Measurements from ENCODE around the gene TTLL1.
A peak's percentile ranks its signal among the peaks of the same experiment; 100 is the strongest.
"Not testable (repeated sequence)": the region's sequence is repeated elsewhere in the genome, so short reads cannot be mapped to it uniquely, and the experiment has no call there.

The TTLL1 gene

GRCh38 chr22:43110444-43110926 is 21.3 kb upstream of the TTLL1 start, which contains the start of gene BIK:
Gene BIK (plus strand): TSS chr22:43110750. CDS start chr22:43124023, 13,273 bp downstream.
- peak; percentile 85 for DNase-seq (ENCODE audit: low spot score)

GRCh38 chr22:43109921-43110443 is 20.8 kb upstream of the TTLL1 start:
- peak; percentile 58 for DNase-seq (ENCODE audit: low spot score)

DNA sequence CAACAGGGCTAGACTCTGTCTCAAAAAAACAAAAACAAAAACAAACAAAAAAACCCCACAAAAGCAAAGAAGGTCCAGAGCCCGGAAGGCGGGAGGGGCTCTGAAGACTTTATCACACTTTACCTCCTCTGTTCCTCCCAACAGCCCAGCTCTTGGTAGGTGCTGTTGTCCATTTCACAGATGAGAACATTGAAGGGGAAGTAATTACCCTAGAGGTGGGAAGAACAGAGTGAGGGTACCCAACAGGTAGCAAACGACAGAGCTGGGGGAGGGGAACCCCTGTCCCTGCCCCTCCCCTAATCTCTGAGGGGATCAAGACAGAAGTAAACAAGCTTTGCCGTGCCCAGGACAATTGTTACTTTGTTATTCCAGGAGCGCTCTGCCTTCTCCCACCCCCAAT is 20.3 kb upstream of the TTLL1 start:
- no peak for DNase-seq (ENCODE audit: low spot score)

GRCh38 chr22:43106302-43106701 is 17.1 kb upstream of the TTLL1 start:
- no peak for DNase-seq (ENCODE audit: low spot score)

GRCh38 chr22:43104950-43105349 is 15.8 kb upstream of the TTLL1 start:
- DNase-seq (ENCODE audit: low spot score), result not testable (repeated sequence)

DNA sequence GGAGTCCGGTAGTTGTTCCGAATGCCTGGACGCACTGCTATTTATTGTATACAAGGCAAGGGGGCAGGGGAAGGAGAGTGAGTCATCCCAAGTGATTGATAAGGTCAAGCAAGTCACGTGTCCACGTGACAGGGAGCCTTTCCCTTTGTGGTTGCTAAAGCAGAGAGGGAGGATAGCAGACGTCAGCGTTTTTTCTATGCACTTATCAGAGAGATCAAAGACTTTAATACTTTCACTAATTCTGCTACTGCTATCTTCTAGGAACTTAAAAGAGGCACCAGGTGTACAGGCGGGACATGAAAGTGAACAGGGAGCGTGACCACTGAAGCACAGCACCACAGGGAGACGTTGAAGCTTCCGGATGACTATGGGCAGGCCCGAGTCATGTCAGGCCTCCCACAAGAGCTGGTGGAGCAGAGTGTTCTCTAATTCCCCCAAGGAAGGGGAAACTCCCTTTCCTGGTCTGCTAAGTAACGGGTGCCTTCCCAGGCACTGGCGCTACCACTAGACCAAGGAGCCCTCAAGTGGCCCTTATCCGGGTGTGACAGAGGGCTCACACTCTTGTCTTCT is 14.9 kb upstream of the TTLL1 start:
- DNase-seq (ENCODE audit: low spot score), result not testable (repeated sequence)

GRCh38 chr22:43101306-43101705 is 12.1 kb upstream of the TTLL1 start:
- DNase-seq (ENCODE audit: low spot score), result no peak

- no peak for DNase-seq (ENCODE audit: low spot score)
These were observed 11.0 kb upstream of the TTLL1 start for GRCh38 chr22:43100225-43100624.

DNA sequence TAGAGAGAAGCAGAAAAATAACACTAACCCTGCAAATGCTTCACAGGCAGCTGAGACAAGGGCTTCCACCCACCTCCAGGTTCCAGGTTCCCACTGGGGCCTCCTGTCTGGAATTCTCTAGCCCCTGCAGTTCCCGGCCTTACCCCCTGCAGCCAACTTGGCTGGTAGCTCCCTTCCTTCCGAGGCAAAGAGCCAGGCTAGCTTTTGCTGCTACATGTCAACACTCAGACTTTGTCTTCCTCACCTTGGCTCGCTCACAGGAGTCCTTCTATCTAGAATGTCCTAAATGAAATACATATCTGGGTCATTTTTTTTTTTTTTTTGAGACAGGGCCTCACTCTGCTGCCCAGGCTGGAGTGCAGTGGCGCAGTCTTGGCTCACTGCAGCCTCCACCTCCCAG is 9.9 kb upstream of the TTLL1 start:
- DNase-seq (ENCODE audit: low spot score), result no peak

DNA sequence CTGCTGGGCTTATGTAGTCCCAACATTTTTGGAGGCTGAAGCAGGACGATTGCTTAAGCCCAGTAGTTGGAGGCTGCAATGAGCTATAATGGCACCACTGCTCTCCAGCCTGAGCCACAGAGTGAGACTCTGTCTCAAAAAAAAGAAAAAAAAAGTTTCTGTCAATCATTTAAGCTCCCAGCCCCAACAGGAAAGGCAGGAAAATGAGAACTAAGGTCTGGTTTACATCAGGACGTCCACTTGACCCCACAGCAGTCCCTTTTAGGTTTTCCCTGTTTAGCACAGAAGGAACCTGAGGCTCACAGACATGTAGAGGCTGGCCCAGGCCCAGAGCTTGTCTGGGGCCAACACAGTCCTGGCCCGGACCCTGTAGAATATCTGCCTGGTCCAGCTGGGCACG is 9.2 kb upstream of the TTLL1 start:
- no peak for DNase-seq (ENCODE audit: low spot score)

DNA sequence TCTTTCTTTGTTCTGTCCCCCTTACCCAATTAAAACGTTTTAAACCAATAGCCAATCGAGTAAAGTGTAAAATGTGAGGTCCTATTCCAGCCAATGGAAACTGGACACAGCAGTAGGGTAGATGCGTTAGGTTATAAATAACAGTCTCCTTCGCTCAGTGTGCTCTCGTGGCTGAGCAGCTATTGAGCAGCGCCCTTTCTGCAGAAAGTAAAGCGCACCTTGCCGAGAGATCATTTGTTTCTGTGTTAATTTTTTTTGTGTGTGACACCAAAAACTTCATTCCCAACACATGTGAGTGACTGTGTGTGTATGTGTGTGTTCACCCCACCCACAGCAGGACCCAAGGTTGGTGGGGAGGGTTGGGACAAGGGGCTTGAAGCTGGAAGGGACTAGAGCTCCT is 7.2 kb upstream of the TTLL1 start:
- DNase-seq (ENCODE audit: low spot score), result no peak

DNA sequence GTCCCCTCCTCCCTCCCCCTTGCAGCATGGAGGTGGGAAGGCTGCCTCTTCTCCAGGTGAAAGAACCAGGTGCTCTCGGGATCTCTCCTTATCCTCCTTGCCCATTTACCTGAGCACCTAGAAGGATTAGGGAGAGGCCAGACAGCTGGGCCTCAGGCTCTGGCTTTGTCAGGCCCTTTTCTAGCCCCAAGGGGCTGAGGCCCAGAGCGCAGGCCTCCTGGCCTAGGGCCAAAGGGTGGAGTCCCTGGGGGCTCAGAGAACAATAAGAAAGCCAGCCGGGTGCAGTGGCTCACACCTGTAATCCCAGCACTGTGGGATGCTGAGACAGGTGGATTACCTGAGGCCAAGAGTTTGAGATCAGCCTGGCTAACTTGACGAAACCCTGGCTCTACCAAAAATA is 5.4 kb upstream of the TTLL1 start:
- peak; percentile 33 for DNase-seq (ENCODE audit: low spot score)

DNA sequence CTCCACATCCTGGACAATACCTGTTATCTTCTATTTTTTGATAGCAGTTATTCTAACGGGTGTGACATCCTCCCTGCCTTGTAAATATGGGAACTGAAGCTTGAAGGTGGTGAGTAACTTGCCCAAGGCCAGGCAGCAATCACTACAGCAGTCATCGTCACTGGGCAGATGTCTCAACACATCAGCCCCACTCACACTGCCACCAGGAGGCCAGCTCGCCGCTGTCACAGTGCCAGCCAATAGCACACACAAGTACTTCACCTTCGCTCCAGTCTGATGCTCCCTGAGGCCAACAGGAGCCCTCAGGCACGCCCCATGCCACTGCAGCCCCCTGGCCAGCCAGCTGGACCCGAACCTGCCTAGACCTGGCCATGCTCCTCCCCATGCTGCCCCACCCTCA is 4.9 kb upstream of the TTLL1 start:
- peak; percentile 63 for DNase-seq (ENCODE audit: low spot score)

DNA sequence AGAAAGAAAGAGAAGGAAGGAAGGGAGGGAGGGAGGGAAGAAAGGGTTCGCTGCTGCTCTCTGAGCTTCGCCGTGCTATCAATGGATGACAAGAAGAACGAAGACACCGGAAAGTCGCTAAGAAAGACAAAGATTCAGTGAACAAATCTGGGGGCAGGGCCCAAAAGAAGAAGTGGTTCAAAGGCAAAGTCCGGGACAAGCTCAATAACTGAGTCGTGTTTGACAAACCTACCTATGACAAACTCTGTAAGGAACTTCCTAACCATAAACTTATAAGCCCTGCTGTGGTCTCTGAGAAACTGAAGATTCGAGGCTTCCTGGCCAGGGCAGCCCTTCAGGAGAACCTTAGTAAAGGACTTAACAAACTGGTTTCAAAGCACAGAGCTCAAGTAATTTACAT is 2.9 kb upstream of the TTLL1 start:
- no peak for DNase-seq (ENCODE audit: low spot score)

- DNase-seq (ENCODE audit: low spot score), result peak; percentile 81
These were observed 1.1 kb upstream of the TTLL1 start for GRCh38 chr22:43090130-43090789.

DNA sequence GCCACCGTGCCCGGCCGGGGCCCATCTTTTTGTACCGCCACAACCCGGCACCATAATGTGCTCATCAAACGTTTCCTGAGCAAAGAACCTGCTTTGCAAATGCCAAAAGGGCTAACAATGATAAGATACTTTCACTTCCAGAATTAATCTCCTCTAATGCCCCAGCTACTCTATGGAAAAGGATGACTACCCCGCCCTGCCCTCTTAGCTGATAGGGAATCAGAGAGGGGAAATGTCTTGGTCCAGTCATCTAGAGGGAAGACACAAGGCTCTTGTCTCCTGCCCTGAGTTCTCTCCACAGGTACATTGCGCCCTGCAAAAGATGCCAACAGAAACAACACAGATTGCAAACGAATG is 586 bp downstream of the TTLL1 start:
- peak; percentile 35 for DNase-seq (ENCODE audit: low spot score)

GRCh38 chr22:43085658-43086606 is 3.3 kb downstream of the TTLL1 start:
- DNase-seq (ENCODE audit: low spot score), result no peak

DNA sequence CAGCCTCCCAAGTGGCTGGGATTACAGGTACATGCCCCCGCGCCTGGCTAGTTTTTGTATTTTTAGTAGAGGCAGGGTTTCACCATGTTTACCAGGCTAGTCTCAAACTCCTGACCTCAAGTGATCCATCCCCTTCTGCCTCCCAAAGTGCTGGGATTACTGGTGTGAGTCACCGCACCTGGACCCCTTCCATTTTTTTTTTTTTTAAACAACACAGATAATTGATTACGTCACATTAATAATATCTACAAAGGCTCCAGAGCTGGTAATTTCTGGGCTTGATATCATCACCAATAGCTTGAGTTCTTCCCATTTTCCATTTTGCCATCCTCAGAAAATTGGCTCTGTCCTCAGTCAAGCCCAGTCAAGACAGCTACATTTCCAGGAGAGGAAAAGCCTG is 7.2 kb downstream of the TTLL1 start:
- DNase-seq (ENCODE audit: low spot score), result no peak

GRCh38 chr22:43080616-43081015 is 8.6 kb downstream of the TTLL1 start:
- no peak for DNase-seq (ENCODE audit: low spot score)

DNA sequence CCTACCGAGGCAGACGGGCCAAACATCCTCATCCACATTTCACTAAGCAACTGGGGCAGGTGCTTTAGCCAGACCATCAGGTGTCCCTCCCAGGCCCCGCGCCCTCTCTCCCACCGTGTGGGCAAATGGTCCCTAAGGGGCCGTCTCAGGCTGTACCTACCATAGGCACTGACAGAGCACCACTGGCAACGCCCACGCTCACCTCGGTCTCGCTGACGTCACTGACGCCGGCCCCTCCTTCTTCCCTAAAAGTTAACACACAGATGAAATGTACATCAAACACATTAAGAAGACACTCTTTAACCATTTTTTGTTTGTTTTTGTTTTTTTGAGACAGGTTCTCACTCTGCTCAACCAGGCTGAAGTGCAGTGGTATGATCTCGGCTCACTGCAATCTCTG is 9.4 kb downstream of the TTLL1 start:
- no peak for DNase-seq (ENCODE audit: low spot score)

- DNase-seq (ENCODE audit: low spot score), result peak; percentile 15
These were observed 10.7 kb downstream of the TTLL1 start for GRCh38 chr22:43078522-43078921.

DNA sequence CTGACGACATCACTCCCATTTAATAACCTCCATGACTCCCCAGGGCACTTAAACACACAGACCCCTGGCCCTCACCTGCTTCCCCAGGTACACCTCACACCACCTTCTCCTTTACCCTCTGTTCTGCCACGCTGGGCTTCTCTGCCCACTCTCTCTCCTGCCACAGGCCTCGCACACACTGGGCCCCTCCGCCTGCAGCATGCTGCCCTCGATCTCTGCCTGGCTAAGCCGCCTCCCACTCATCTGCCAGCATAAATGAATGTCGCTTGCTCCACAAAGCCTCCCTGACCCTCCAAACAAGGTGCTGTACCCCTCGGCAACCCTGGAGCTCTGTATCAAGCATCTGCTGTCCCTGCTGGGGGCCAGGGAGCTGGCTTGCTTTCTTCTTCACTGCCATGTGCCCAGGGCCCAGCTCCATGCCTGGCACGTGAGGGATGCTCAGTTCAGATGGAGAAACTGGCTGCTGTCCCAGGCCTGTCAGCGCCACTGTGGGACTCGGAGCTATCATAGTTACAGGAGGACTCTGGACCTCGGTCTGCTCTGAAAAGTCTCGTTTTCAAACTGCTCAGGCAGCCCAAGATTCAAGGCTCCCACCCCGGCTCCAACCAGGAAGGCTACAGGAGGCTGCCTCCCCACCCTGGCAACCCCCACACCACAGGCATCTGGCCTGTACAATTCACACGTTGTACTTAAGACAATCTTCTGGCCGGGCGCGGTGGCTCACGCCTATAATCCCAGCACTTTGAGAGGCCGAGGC is 11.9 kb downstream of the TTLL1 start:
- peak; percentile 61 for DNase-seq (ENCODE audit: low spot score)
